ENCODE results near the gene TBCK.
"Not testable (repeated sequence)": the region's sequence is repeated elsewhere in the genome, so short reads cannot be mapped to it uniquely, and the experiment has no call there.

Gene TBCK

DNA sequence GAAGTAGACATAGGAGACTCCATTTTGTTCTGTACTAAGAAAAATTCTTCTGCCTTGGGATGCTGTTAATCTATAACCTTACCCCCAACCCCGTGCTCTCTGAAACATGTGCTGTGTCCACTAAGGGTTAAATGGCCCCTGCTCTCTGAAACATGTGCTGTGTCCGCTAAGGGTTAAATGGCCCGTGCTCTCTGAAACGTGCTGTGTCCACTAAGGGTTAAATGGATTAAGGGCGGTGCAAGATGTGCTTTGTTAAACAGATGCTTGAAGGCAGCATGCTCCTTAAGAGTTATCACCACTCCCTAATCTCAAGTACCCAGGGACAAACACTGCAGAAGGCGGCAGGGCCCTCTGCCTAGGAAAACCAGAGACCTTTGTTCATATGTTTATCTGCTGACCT is 5.8 kb upstream of the TBCK start:
- H3K27me3 ChIP-seq (ENCODE audit: control insufficient read depth, insufficient read depth, low read length); H3K4me3 ChIP-seq (ENCODE audit: low read depth, low read length); H3K9ac ChIP-seq (ENCODE audit: low read depth, low read length); H3K27ac ChIP-seq (ENCODE audit: low read depth, low read length); H3K9me3 ChIP-seq (ENCODE audit: control insufficient read depth, insufficient read depth, low read length): not testable (repeated sequence)
- peaks cover 17% of the 10 kb centered on the region for H3K36me3 ChIP-seq (ENCODE audit: control insufficient read depth, insufficient read depth, low read length)
- H3K4me1 ChIP-seq (ENCODE audit: control insufficient read depth, insufficient read depth, low read length), result peaks cover 21% of the 10 kb centered on the region

DNA sequence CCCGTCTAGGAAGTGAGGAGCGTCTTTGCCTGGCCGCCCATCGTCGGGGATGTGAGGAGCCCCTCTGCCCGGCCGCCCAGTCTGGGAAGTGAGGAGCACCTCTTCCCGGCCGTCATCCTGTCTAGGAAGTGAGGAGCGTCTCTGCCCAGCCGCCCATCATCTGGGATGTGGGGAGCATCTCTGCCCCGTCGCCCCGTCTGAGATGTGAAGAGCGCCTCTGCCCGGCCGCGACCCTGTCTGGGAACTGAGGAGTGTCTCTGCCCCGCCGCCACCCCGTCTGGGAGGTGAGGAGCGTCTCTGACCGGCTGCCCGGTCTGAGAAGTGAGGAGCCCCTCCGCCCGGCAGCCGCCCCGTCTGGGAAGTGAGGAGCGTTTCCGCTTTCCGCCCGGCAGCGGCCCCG is 5.2 kb upstream of the TBCK start:
- H3K27me3 ChIP-seq (ENCODE audit: control insufficient read depth, insufficient read depth, low read length); H3K4me3 ChIP-seq (ENCODE audit: low read depth, low read length); H3K9me3 ChIP-seq (ENCODE audit: control insufficient read depth, insufficient read depth, low read length); H3K9ac ChIP-seq (ENCODE audit: low read depth, low read length); H3K27ac ChIP-seq (ENCODE audit: low read depth, low read length): not testable (repeated sequence)
- peaks cover 21% of the 10 kb centered on the region for H3K4me1 ChIP-seq (ENCODE audit: control insufficient read depth, insufficient read depth, low read length)
- H3K36me3 ChIP-seq (ENCODE audit: control insufficient read depth, insufficient read depth, low read length), result peaks cover 11% of the 10 kb centered on the region

GRCh38 chr4:106320235-106320634 is 4.2 kb upstream of the TBCK start:
- H3K9ac ChIP-seq (ENCODE audit: low read depth, low read length), result no peak overlapping the region
- peaks cover 2% of the 10 kb centered on the region; the same call in 1 of the 2 replicates for H3K36me3 ChIP-seq (ENCODE audit: control insufficient read depth, insufficient read depth, low read length)
- peaks cover 21% of the 10 kb centered on the region for H3K4me1 ChIP-seq (ENCODE audit: control insufficient read depth, insufficient read depth, low read length)
- H3K4me3 ChIP-seq (ENCODE audit: low read depth, low read length), result no peak overlapping the region
- no peaks in the 10 kb centered on the region; the same call in none of the 2 replicates for H3K9me3 ChIP-seq (ENCODE audit: control insufficient read depth, insufficient read depth, low read length)
- no peaks in the 10 kb centered on the region for H3K27me3 ChIP-seq (ENCODE audit: control insufficient read depth, insufficient read depth, low read length)
- no peak overlapping the region for H3K27ac ChIP-seq (ENCODE audit: low read depth, low read length)

GRCh38 chr4:106318511-106318910 is 2.5 kb upstream of the TBCK start:
- no peaks in the 10 kb centered on the region for H3K36me3 ChIP-seq (ENCODE audit: control insufficient read depth, insufficient read depth, low read length)
- no peaks in the 10 kb centered on the region for H3K27me3 ChIP-seq (ENCODE audit: control insufficient read depth, insufficient read depth, low read length)
- H3K27ac ChIP-seq (ENCODE audit: low read depth, low read length), result no peak overlapping the region
- peaks cover 10% of the 10 kb centered on the region for H3K4me1 ChIP-seq (ENCODE audit: control insufficient read depth, insufficient read depth, low read length)
- H3K4me3 ChIP-seq (ENCODE audit: low read depth, low read length), result no peak overlapping the region
- H3K9ac ChIP-seq (ENCODE audit: low read depth, low read length), result no peak overlapping the region
- H3K9me3 ChIP-seq (ENCODE audit: control insufficient read depth, insufficient read depth, low read length), result no peaks in the 10 kb centered on the region; the same call in none of the 2 replicates

- Histone ChIP-seq H3K9ac (ENCODE audit: low read depth, low read length) (no peak overlapping the region), H3K4me3 (ENCODE audit: low read depth, low read length) (peak overlapping the region; percentile 80), H3K27me3 (ENCODE audit: control insufficient read depth, insufficient read depth, low read length) (no peaks in the 10 kb centered on the region), H3K9me3 (ENCODE audit: control insufficient read depth, insufficient read depth, low read length) (no peaks in the 10 kb centered on the region; the same call in none of the 2 replicates), H3K36me3 (ENCODE audit: control insufficient read depth, insufficient read depth, low read length) (no peaks in the 10 kb centered on the region), H3K27ac (ENCODE audit: low read depth, low read length) (no peak overlapping the region), H3K4me1 (ENCODE audit: control insufficient read depth, insufficient read depth, low read length) (peaks cover 10% of the 10 kb centered on the region)
Observed at GRCh38 chr4:106317815-106318214, 1.8 kb upstream of the TBCK start.

GRCh38 chr4:106316773-106317409 is 882 bp upstream of the TBCK start:
- Histone ChIP-seq H3K27ac (ENCODE audit: low read depth, low read length) (peak overlapping the region; percentile 94), H3K9me3 (ENCODE audit: control insufficient read depth, insufficient read depth, low read length) (no peaks in the 10 kb centered on the region; the same call in none of the 2 replicates), H3K36me3 (ENCODE audit: control insufficient read depth, insufficient read depth, low read length) (no peaks in the 10 kb centered on the region), H3K9ac (ENCODE audit: low read depth, low read length) (peak overlapping the region; percentile 97), H3K4me1 (ENCODE audit: control insufficient read depth, insufficient read depth, low read length) (peaks cover 10% of the 10 kb centered on the region), H3K4me3 (ENCODE audit: low read depth, low read length) (peak overlapping the region; percentile 80), H3K27me3 (ENCODE audit: control insufficient read depth, insufficient read depth, low read length) (no peaks in the 10 kb centered on the region)

DNA sequence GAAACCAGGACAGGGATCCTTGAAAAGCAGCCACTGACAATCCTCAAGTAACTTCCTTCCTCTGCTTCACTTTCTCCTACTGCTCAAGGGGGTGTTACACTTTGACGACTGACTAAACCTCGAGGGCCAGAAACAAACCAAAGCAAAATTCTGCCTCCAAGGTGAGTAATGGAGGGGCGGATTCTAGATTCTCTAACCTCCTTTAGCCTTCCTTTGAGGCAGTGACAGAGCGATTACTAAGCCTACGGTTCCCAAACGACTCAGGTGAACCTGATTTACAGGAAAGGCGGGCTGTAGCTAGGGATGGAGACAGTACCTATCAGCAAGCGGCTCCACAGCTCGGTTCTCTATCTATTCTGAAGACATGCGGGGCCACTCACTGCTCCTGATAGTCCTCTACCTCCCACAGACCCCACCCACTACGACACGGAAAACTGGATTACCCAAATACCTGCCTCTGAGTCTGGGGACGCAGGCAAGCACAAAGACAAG is 487 bp downstream of the TBCK start:
- peak overlapping the region; percentile 80 for H3K4me3 ChIP-seq (ENCODE audit: low read depth, low read length)
- no peaks in the 10 kb centered on the region for H3K36me3 ChIP-seq (ENCODE audit: control insufficient read depth, insufficient read depth, low read length)
- H3K9me3 ChIP-seq (ENCODE audit: control insufficient read depth, insufficient read depth, low read length), result no peaks in the 10 kb centered on the region; the same call in 1 of the 2 replicates
- peak overlapping the region; percentile 94 for H3K27ac ChIP-seq (ENCODE audit: low read depth, low read length)
- H3K27me3 ChIP-seq (ENCODE audit: control insufficient read depth, insufficient read depth, low read length), result no peaks in the 10 kb centered on the region
- H3K4me1 ChIP-seq (ENCODE audit: control insufficient read depth, insufficient read depth, low read length), result peaks cover 10% of the 10 kb centered on the region
- peak overlapping the region; percentile 97 for H3K9ac ChIP-seq (ENCODE audit: low read depth, low read length)

DNA sequence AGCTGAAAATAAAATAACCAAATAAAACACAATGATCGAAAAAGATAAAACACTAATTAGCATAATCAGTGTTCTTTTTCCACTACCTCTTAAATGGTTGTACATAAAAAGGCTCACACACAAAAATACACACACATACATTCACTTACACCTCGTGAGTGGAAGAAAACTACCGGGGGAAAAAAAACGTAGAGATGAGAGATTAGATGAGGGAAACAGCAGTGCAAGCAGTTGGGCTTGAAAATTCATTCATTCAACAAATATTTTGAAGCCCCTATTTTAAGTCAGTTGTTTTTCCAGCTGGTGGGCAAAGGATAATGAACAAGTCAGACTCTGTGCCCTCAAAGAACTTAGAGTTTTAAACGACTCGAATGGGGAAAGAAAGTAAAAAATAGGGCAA is 1.0 kb downstream of the TBCK start:
- Histone ChIP-seq H3K9ac (ENCODE audit: low read depth, low read length) (no peak overlapping the region; the same call in 1 of the 2 replicates), H3K36me3 (ENCODE audit: control insufficient read depth, insufficient read depth, low read length) (no peaks in the 10 kb centered on the region), H3K9me3 (ENCODE audit: control insufficient read depth, insufficient read depth, low read length) (no peaks in the 10 kb centered on the region; the same call in 1 of the 2 replicates), H3K27me3 (ENCODE audit: control insufficient read depth, insufficient read depth, low read length) (no peaks in the 10 kb centered on the region), H3K4me3 (ENCODE audit: low read depth, low read length) (peak overlapping the region; percentile 80), H3K27ac (ENCODE audit: low read depth, low read length) (no peak overlapping the region), H3K4me1 (ENCODE audit: control insufficient read depth, insufficient read depth, low read length) (peaks cover 10% of the 10 kb centered on the region)

DNA sequence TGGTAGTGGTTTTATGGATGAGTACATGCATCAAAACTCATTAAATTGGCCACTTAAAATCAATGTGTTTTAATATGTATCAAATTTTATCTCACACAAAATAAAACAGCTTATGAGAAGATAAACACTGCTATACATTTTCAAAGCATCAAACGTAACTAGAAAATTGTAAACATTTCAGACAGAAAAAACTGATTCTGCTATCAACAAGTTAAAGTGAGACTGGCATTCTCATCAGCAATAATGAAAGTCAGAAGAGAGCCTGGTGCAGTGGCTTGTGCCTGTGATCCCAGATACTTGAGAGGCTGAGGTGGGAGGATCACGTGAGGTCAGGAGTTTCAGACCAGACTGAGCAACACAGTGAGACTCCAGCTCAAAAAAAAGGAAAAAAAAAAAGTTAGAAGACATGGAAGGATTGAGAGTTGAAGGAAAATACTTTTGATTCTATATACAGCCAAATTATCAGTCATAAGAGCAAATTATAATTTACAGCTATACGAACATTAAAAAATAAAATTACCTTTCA is 2.9 kb downstream of the TBCK start:
- peaks cover 3% of the 10 kb centered on the region for H3K36me3 ChIP-seq (ENCODE audit: control insufficient read depth, insufficient read depth, low read length)
- no peak overlapping the region for H3K27ac ChIP-seq (ENCODE audit: low read depth, low read length)
- H3K4me3 ChIP-seq (ENCODE audit: low read depth, low read length), result no peak overlapping the region
- no peaks in the 10 kb centered on the region for H3K27me3 ChIP-seq (ENCODE audit: control insufficient read depth, insufficient read depth, low read length)
- H3K9me3 ChIP-seq (ENCODE audit: control insufficient read depth, insufficient read depth, low read length), result no peaks in the 10 kb centered on the region
- no peak overlapping the region for H3K9ac ChIP-seq (ENCODE audit: low read depth, low read length)
- H3K4me1 ChIP-seq (ENCODE audit: control insufficient read depth, insufficient read depth, low read length), result peaks cover 10% of the 10 kb centered on the region

DNA sequence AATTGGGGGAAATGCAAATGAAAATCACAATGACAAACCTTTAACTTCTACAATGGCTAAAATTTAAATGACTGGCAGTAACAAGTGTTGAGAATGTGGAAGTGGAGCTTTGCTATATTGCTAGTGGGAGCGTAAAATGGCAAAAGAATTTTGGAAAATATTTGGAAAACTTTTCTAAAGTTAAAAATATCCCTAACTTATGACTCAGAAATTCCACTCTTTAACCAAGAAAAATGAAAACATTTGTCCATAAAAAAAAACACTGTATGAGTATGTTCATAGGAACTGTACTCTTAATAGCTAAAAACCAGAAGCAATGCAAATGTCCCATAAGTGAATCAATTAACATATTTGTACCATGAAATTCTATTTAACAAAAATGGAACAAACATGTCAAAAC is 3.6 kb downstream of the TBCK start:
- no peak overlapping the region for H3K4me3 ChIP-seq (ENCODE audit: low read depth, low read length)
- no peaks in the 10 kb centered on the region for H3K27me3 ChIP-seq (ENCODE audit: control insufficient read depth, insufficient read depth, low read length)
- H3K9ac ChIP-seq (ENCODE audit: low read depth, low read length), result no peak overlapping the region
- no peak overlapping the region for H3K27ac ChIP-seq (ENCODE audit: low read depth, low read length)
- H3K36me3 ChIP-seq (ENCODE audit: control insufficient read depth, insufficient read depth, low read length), result peaks cover 3% of the 10 kb centered on the region
- H3K9me3 ChIP-seq (ENCODE audit: control insufficient read depth, insufficient read depth, low read length), result no peaks in the 10 kb centered on the region
- peaks cover 7% of the 10 kb centered on the region for H3K4me1 ChIP-seq (ENCODE audit: control insufficient read depth, insufficient read depth, low read length)

DNA sequence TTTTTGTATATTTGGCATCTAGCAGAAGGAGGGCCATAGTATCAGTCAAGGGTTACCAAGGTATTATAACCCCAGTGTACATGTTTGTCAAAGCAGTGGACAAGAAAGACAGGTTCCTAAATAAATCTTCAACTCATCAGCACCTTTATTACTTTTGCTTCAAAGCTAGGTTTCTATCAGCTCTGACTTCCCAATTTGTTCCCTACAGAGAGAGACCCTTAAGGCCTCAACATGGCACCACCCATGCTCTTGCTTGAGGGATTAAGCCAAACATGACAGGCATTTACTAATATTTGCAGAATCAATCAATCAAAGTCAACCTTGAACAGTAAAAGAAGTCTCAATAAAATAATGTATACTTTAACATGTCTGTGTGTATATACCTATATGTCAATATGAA is 9.4 kb downstream of the TBCK start:
- no peaks in the 10 kb centered on the region for H3K9me3 ChIP-seq (ENCODE audit: control insufficient read depth, insufficient read depth, low read length)
- H3K9ac ChIP-seq (ENCODE audit: low read depth, low read length), result no peak overlapping the region
- H3K36me3 ChIP-seq (ENCODE audit: control insufficient read depth, insufficient read depth, low read length), result peaks cover 12% of the 10 kb centered on the region
- H3K27me3 ChIP-seq (ENCODE audit: control insufficient read depth, insufficient read depth, low read length), result no peaks in the 10 kb centered on the region
- H3K27ac ChIP-seq (ENCODE audit: low read depth, low read length), result no peak overlapping the region
- H3K4me1 ChIP-seq (ENCODE audit: control insufficient read depth, insufficient read depth, low read length), result peaks cover 34% of the 10 kb centered on the region
- H3K4me3 ChIP-seq (ENCODE audit: low read depth, low read length), result no peak overlapping the region
